Fibroblast of the conjunctiva (primary cell): Measurements from ENCODE around the gene KYAT1.
"Not testable (repeated sequence)": the region's sequence is repeated elsewhere in the genome, so short reads cannot be mapped to it uniquely, and the experiment has no call there.

Source experiments
- DNase-seq: peaks from one replicate; pipeline ENCODE4 v3.0.0-alpha.2; 2010; ENCODE audit warnings: low read depth

The KYAT1 gene

DNA sequence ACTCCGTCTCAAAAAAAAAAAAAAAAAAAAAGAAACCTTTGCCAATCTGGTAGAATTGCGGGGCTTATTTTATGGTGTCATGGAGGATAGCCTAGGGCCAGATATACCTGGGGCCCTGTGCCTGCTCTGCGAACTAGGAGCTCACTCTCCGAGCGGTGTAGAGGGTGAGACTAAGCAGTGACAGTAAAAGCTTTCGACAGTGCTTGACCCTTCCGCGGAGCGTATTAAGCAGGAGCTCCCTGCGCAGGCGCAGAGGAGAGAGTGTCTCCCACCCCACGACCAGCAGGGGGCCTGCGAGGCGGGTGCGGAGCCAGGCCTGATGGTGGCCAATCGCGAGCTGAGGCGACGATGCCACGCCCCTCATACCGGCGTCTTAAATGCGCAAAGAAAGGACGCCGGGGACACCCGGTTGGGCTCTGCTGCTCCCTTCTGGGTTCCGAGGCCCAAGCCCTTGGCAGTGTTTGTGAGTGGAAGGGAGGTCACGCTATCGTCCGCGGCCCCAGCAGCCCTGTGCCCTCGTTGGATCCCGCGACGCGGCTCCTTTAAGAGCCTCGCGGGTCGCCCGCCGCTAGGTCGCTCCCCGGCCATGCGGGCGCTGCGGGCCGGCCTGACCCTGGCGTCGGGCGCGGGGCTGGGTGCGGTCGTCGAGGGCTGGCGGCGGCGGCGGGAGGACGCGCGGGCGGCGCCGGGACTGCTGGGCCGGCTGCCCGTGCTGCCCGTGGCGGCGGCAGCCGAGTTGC, 63.5 kb downstream of the KYAT1 start, which contains the start of gene ENDOG:
TSS of gene ENDOG (plus strand) at position 402 of the 740 bp plus-strand sequence. CDS start at position 587, 185 bp downstream.
- DNase-seq = peak; percentile 94

DNA sequence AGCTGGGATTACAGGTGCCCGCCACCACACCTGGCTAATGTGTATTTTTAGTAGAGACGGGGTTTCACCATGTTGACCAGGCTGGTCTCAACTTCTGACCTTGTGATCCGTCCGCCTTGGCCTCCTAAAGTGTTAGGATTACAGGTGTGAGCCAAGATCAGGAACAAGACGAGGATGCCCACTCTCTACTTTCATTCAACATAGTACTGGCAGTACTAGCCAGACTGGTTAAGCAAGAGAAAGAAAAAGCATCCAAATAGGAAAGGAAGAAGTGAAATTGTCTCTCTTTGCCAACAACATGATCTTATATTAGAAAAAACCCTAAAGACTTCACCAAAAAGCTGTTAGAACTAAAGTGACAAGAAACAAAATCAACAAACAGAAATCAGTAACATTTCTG, 70.9 kb downstream of the KYAT1 start:
- DNase-seq = no peak

DNA sequence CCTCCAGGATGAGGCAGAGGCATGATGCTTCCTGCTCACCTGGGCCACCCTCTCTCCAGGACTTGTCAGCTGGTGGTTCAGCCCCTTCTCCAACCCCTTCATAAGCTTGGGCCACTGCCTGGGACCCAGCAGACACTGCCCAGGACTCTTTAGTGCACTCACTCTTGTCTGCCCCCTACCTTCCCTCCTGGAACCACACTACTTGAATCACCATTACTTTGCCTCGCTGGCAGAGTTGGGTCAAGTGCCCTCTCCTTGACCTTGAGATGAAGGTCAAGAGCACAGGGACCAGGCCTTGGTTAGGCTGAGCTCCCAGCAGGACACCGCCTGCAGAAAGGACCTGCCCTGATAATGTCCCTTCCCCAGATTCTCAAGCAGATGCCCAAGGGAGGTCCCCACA, 71.9 kb downstream of the KYAT1 start:
- DNase-seq = no peak

DNA sequence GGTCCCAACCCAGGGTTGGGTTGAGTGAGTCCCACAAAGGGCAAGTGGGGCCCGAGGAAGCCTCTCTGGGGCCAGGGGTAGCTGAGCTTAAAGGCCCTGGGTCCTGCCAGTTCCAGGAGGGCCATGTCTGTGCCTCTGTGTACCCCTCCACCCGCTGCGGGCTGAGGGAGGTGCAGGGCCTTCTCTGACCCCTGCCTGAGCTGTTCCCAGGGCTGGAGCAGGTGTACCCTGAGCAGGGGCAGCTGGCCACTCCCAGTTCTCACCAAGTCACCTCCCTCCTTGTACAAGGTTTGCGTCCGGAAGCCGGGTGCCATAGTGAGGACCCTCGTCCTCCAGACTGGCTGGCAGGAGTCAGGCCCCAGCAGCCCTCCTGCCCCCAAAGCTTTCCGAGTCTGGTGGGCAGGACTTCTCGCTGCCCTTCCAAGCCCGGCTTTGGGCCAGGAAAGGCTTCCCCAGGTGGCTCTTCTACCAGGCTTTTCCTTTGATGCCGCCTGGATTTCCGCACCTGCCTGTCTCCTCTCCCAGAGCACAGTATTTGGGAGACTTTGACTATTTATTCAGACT, 72.6 kb downstream of the KYAT1 start:
- DNase-seq = no peak

DNA sequence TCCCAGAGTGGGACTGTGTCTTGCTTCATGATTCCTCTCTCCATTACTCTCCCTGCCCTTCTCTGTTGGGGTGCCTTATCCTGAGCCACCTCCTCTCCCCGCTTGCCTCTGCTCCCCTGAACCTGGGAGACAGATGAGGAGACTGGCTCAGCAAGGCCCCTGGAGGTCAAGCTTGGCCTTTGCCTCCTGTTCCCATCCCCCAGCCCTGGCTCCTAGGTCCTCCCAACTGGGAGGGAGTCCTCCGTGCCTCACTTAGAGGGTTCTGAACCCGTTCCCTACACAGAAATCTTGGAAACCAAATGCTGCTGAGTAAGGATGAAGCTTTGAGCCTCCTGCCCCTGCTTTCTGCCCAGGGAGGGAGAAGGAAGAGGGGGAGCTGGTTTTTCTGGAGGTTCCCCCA, 73.2 kb downstream of the KYAT1 start:
- no peak for DNase-seq

DNA sequence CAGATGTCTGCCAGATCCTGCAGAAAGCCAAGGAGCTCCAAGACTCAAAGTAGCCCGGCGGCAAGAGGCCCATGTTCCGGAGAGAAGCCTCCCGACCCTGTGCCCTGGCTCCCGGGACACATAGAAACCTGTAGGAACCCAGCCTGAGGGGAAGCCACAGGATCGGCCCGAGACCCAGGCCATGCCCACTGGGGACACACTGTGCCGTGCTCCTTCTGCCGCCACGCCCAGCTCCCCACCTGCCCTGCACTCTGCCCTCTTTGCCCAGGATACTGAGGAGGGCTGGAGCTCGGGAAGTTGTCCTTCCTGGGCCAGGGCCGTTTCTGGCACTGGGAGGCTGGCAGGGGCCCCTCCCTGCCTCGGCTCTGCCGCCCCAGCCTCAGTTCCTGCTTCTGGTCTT, 73.9 kb downstream of the KYAT1 start:
- no peak for DNase-seq

DNA sequence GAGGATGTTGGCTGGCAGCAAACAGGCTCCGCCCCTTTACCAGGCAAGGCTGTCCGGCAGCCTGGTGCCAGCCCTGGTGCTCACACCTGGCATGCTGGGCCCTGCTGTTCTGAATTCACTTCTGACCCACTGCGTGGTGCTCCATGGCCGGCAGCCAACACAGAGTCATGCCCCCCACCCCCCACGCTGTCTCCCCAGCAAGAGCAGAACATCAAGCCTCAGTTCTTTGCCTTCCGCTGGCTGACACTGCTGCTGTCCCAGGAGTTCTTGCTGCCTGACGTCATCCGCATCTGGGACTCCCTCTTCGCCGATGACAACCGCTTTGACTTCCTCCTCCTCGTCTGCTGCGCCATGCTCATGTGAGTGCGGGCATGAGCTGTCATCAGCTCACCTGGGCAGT, 76.1 kb downstream of the KYAT1 start:
- DNase-seq = no peak

DNA sequence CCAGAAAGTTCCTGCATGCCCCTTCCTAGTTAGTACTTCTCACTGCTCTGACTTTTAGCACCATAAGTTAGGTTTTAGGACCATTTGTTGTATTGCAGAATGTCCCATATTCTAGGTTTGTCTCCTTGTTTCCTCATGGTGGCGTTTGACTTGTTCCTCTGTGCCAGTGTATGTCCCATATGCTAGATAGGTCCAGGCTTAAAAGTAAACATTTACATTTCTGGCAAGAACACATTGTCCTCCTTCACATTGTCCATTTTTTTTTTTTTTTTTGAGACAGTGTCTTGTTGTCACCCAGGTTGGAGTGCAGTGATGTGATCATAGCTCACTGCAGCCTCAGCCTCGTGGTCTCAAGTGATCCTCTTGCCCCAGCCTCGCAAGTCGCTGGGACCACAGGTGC, 79.3 kb downstream of the KYAT1 start:
- DNase-seq = no peak

DNA sequence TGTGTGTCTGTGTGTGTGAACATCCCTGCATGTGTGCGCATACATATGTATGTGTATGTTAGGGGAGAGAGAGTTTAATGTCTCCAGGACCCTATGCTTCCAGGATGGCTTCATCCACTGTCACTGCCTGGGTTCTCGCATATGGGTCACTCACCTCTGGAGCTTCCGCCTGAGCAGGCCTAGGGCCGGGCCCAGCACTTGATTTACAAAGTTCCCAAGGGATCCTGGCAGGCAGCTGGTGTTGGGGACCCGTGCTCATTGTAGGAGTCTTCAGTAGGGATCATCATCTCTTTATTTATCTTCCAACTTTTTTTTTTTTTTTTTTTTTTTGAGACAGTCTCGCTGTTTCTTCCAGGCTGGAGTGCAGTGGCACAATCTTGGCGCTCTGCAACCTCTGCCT, 81.7 kb downstream of the KYAT1 start:
- DNase-seq = no peak

DNA sequence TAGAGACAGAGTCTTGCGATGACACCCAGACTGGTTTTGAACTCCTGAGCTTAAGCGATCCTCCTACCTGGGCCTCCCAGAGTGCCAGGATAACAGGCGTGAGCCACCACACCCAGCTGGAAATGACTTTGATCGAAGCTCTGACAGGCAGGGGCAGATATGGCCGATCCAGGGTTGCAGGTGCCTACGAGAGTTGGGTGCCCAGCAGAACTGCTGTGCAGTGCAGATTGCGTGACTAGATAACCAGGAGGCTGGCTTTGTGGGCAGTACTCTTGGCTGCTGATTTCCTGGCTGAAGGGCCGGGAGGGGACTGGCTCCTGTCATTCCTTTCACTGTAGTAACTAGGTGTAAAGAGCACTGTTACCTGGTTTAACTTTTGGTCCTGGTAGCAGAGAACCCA, 82.9 kb downstream of the KYAT1 start:
- DNase-seq = no peak

DNA sequence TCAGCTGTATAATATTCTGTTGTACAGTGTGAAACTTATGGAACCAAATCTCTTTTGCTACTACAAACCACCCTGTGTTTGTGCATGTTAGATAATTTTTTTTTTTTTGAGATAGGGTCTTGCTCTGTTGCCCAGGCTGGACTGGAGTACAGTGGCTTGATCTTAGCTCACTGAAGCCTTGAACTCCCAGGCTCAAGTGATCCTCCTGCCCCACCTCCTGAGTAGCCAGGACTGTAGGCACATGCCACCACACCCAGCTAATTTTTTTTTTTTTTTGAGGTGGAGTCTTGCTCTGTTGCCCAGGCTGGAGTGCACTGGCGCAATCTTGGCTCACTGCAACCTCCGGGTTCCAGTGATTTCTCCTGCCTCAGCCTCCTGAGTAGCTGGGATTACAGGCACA, 86.8 kb downstream of the KYAT1 start:
- not testable (repeated sequence) for DNase-seq

DNA sequence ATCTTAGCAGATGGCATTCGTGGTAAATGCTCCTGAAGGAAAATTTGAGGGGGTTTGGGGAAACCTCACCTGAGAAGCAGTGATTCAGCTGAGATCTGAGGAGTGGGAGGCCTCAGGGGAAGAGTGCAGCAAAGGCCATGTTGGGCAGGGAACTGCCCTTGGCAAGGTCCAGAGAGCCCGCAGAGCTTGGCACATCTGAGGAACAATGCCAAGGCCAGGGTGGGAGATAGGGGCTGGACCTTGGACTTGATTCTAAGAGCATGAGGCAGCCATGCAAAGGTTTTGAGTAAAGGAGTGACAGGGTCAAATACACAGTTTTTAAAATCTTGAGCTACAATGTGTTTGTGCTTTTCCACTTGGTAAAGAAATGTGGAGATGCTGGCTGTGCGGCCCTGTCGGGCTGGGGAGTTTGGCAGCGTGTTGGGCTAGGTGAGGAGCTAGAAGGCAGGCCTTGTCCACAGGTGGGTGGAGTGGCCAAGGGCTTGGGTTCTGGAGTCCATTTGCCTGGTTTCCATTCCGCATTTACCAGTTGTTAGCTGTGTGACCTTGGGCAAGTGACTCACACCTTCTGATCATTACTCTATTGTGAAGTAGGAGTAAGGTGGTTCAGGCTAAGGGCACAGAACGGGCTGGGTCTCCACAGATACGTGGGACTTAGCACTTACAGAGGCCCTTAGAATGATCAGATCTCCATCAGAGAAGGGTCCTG, 88.6 kb downstream of the KYAT1 start:
- no peak for DNase-seq

DNA sequence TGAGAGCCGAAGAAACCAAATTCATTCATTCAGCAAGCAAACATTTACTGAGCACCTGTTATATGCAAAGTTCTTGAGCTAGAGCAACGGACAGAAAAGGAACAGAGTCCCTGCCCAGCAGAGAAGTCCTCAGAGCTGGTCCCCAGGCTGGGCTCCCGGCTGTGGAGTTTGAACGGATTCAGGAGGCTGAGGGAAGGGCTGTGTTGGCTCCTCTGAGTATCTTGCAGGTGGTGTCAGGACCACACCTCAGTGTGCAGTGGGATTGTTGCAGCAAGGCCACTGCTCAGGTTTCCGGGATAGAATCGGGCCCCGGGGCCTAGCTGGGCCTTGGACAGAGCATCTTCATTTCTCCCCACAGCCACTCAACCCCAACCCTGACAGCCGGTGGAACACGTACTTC, 89.6 kb downstream of the KYAT1 start:
- no peak for DNase-seq

DNA sequence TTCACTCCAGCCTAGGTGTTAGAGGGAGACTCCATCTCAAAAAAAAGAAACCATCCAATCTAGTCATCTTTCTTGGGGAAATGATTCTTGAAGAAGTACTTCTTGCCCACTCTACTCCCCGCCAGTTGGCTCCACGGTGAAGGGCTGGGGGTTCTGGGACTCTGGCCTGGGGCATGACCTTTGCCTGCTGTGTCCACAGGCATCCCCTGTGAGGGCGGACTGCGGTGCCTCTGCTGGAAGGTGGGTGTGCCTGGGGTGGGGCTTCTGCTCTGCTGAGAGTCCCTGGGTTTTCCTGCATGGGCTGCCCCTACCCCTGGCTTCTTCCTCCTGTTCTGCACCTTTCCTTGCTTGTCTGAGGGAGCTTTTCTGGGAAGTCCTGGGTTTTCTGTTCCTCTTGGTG, 91.2 kb downstream of the KYAT1 start:
- DNase-seq = no peak

DNA sequence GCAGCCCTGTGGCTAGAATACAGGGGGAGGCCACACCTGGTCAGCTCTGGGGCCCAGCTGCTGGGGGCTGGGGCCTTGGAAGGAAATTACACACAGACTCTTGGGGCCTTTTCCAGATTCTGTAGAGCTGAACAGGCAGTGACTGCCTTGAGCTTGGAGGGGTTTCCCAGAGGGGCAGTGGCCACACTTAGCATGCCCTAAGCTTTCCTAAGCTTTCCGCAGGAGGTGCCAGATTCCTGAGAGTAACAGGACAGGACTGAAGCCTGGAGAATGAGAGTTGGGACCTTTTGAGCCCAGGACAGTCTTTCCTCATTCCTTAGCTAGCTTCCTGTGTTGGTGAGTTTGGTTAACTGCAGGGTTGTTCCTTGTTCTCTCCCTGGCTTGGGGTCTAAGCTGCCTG, 93.3 kb downstream of the KYAT1 start:
- no peak for DNase-seq

DNA sequence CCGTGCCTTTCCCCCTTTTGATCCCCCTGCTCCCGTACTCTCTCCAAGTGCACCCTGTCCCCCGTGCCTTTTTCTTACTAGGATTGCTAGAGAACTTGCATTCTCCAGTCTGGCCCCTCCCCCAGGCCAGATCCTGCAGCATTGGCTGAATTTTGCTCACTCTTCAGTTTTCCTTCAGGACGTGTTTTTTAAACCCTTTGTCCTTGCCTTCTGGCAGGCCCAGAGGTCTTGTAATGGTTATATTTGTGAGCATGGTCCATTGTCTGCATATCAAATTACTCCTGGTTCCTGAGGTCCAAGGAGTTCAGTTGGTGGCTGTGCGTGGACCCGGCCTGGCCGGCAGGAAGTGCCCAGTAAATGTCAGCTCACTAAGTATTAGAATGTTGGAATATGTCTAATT, 94.1 kb downstream of the KYAT1 start:
- no peak for DNase-seq

DNA sequence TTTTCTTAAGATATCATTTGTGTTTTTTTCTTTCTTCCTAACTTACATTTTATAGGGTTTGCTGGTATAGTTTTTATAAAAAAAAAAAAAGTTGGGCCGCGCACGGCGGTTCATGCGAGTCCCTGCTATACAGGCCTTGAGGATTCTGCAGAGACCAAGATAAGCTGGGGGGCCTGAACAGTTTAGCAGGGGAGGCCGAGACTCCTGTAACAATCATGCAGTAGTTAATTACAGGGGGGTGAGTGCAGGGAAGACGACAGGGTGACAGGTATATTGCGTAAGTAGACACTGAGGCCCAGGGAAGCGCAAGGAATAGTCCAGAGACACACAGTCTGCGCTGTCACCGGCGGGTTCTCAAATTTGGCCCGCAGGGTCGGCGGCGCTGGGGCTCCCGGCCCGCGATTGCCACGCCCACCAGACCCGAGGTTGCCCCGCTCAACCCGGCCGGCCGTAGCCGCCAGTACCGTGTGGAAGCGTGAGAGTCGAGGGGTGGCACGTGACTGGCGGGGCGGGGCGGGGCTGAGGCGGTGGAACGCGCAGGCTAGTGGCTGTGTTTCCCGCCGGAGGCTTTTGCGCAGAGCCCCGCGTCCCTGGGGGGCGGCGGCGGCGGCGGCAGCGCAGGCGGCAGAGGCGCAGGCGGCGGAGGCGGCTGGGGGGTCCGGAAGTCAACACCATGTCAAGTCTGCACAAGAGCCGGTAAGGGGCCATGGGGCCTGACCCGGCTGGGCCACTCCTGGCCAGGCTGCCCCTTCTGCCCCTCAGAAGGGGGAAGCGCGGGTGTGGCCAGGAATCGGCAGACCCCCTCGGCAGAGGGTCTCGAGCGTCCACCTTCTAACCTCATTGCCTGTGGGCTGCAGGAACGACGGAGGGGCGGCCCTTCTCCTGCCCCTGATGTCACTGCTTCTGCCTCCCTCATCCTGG, 94.8 kb downstream of the KYAT1 start, which contains the start of gene TBC1D13:
TSS of gene TBC1D13 (plus strand) at position 573 of the 921 bp plus-strand sequence. CDS start at position 674, 101 bp downstream.
- peak; percentile 53 for DNase-seq

DNA sequence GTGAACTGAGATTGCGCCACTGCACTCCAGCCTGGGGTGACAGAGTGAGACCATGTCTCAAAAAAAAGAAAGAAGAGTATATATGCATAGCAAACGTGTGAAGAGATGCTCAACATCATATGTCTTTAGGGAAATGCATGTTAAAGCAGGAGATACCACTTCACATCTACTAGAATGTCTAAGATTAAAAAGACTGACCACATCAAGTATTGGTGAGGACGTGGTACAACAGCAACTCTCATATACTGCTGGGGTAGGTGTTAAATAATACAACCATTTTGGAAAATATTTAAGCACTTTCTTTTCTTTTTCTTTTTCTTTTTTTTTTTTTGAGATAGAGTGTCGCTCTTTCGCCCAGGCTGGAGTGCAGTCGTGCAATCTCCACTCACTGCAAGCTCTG, 96.3 kb downstream of the KYAT1 start:
- DNase-seq = no peak
